ENCODE data around the gene CD99. TPM values are rescaled to one million over a fixed set of nuclear protein-coding genes. Genes with fewer than 3 reads are reported as not detected.

The CD99 gene
- total and polyA plus RNA-seq, 2 donors (not counting 3 experiments of a cell fraction or from before 2014, with no cell fraction given), result 364 to 654 TPM

DNA sequence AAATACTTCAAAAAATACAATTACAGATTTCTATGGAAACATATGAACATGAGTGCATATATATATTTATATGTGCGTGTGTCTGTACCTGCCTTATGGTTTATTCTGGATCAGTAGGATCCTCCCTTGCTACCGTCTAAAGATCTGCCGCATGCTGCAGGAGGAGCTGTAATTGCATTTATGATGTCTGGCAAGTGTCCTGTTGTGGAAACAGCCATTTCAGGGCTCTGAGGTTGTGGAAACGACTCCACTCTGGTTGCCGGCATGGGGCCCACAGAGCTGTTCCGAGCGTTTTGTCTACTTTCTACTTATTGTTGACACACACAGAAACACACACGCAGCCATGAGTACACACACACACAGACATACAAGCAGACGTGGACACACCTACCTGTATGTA is 21.3 kb downstream of the CD99 start:
- H3K9me3 ChIP-seq (replicated peaks; ENCODE audit: control insufficient read depth, insufficient read depth, low read length), result no peaks in the 10 kb centered on the region
- H2AFZ ChIP-seq (ENCODE audit: low read depth, low read length), result no peak overlapping the region
- H3K27me3 ChIP-seq (ENCODE audit: control insufficient read depth in 2 of 2, insufficient read depth in 2 of 2, low read length in 2 of 2), result no peaks in the 10 kb centered on the region
- no peaks in the 10 kb centered on the region for H4K20me1 ChIP-seq (replicated peaks; ENCODE audit: control insufficient read depth, extremely low read depth, insufficient read depth, low read length)
- peaks cover 28% of the 10 kb centered on the region for H3K4me1 ChIP-seq (ENCODE audit: control insufficient read depth, extremely low read depth, insufficient read depth, low read length)
- FAIRE-seq (no peak), DNase-seq (ENCODE audit: low read depth, low spot score) (no peak)
- H3K36me3 ChIP-seq (ENCODE audit: control insufficient read depth in 2 of 2, extremely low read depth in 1 of 2, insufficient read depth in 2 of 2, low read length in 2 of 2), result peaks cover 4 to 25% of the 10 kb centered on the region in 2 experiments
- H3K9me1 ChIP-seq (replicated peaks; ENCODE audit: control insufficient read depth, extremely low read depth, insufficient read depth, low read length), result no peaks in the 10 kb centered on the region
- TF ChIP-seq CTCF (IDR thresholded peaks at IDR 0.05; ENCODE audit: extremely low read depth in 1 of 2, insufficient read depth in 1 of 2, low read depth in 1 of 2, low read length in 2 of 2), result no peak
- no peak for TF ChIP-seq GATA2 (IDR thresholded peaks at IDR 0.05; ENCODE audit: insufficient read depth, insufficient read length, low read depth, low read length)
- no peak for TF ChIP-seq POLR2AphosphoS5 (IDR thresholded peaks at IDR 0.05; ENCODE audit: insufficient read depth, low read depth, low read length)
- TF ChIP-seq EZH2 (IDR thresholded peaks at IDR 0.05; ENCODE audit: borderline replicate concordance, low read depth, low read length, severe bottlenecking), result no peak
- no peak for TF ChIP-seq FOS (IDR thresholded peaks at IDR 0.05; ENCODE audit: borderline replicate concordance, insufficient read depth, low read length)
- TF ChIP-seq MAX (IDR thresholded peaks at IDR 0.05; ENCODE audit: insufficient read depth, insufficient read length), result no peak
- no peak for TF ChIP-seq POLR2A (IDR thresholded peaks at IDR 0.05; ENCODE audit: low read depth, low read length)
- TF ChIP-seq MYC (IDR thresholded peaks at IDR 0.05; ENCODE audit: low read depth, low read length), result no peak
- TF ChIP-seq JUN (IDR thresholded peaks at IDR 0.05; ENCODE audit: borderline replicate concordance, insufficient read depth, insufficient read length, low read depth), result no peak
- no peak overlapping the region for H3K27ac ChIP-seq (ENCODE audit: insufficient read depth, low read depth, low read length)
- POLR2A ChIA-PET, result no interaction called here
- no peak overlapping the region for H3K4me3 ChIP-seq (replicated peaks in 1 of 3; ENCODE audit: insufficient read depth in 1 of 3, low read depth in 1 of 3, low read length in 3 of 3)
- H3K4me2 ChIP-seq (ENCODE audit: insufficient read depth, low read length), result no peak overlapping the region
- dilution Hi-C loops (cut with MboI; ENCODE audit: extremely low pct_ligation_motif_present, low sequenced_read_pairs), result no loop called here
- intact Hi-C loops (cut with micrococcal nuclease), result no loop called here
- no peak overlapping the region for H3K9ac ChIP-seq (replicated peaks; ENCODE audit: extremely low read depth, insufficient read depth, low read length)
- H3K79me2 ChIP-seq (ENCODE audit: control insufficient read depth, insufficient read depth, low read length), result peaks cover 68% of the 10 kb centered on the region
- BruUV-seq (replicated peaks), result no TSS peak
- CTCF ChIA-PET, result no interaction called here

Data from endothelial cell of umbilical vein (primary cell).